GM19397 (cell line): ENCODE measurements around the gene TRAF3IP3.

Experiments
- ATAC-seq: cut with Tn5 transposase; IDR thresholded peaks from one replicate; pipeline ENCODE4 v1.9.1; 2021; ENCODE audit warnings: mild to moderate bottlenecking, moderate library complexity; ENCODE audit not compliant: unreplicated experiment

TRAF3IP3 gene

GRCh38 chr1:209766051-209766450 is 10.2 kb downstream of the TRAF3IP3 start:
- ATAC-seq = no peak

DNA sequence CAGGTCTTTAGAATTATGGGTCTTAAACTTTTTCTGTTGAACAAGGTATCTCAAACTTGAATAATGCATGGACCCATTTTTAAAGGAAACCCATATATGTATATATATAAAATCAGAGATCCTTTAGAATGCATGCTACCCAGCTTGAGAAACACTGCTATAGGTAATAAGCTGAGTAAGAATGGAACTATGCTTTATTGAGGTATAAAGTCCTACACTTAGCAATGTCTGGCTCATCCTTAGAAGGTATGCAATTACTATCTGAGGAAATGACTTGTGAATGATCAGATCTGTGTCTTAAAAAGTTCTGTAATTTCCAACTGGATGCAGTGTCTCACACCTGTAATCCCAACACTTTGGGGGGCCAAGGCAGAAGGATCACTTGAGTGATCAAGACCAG is 11.2 kb downstream of the TRAF3IP3 start:
- no peak for ATAC-seq

GRCh38 chr1:209767706-209768105 is 11.9 kb downstream of the TRAF3IP3 start:
- no peak for ATAC-seq

DNA sequence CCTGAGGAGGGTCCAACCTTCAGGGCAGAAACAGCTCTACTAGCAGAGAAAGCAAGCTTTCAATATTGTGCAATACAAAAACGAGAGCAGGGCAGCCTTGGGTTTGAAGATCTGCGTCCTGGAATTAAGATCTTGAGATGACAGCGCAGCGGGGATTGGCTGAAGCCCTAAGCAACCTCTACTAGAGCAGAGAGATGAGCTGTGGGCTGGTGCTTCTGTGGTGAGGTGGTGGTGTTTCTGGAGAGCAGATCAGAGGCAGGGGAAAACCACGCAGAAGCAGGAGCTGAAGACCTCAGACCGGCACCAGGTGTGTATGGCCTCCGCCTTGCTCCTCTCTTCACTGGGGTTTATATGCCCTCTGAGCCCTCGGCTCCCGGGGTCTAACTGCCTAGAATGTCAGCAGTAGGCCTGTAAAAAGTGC is 12.5 kb downstream of the TRAF3IP3 start:
- peak; percentile 78 for ATAC-seq

DNA sequence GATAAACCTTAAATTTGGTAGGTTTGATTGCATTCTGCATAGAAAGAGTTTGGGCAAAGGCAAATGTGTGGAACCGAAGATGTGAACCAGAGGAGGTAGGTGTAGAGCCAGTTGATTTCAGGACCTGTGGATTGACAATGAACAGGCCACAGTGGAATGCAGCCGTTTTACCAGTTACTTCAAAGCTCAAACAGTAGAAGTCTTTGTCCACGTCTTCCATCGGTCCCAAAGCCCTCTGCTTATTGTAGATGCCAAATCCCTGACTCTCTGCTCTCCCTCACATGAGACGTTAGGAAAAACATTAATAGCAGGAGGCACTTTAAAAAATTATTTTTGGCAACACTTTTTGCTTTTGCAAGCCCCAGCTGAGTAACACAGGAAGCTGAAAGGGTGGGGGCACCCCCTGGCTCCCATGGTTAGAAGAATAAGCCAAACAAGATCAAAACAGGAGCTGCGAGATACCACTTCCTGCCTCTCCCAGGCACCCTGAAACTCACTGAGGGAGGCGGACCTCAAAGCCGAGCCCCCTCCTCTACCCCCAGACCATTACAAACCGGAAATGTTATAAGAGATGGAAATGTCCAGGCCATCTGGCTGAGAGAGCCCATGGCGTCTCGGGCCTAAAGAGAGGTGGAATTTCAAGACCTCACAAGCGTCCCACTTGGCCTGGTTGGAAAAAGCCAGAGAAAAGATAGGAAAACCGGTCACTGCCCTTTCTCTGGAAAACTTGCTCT is 13.5 kb downstream of the TRAF3IP3 start:
- ATAC-seq = peak; percentile 69

DNA sequence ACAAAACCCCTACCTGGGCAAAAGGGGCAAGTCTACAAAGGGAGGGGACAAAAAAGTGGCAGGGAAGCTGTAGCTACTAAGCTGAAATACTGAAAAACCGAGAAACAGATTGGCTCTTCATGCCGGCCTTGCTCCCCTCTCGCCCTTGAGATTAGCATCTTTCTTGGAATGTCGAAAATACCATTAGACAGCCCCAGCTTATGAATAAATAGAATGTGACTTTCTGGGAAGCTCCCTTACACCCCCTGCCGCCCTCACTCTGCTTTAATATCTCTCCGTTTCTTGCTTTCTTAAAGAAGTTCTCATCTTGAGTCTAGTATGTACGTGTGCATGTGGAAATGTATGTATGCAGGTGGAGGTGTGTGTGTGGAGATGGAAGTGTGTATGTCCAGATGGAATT is 14.1 kb downstream of the TRAF3IP3 start:
- no peak for ATAC-seq

GRCh38 chr1:209770636-209771415 is 15.0 kb downstream of the TRAF3IP3 start:
- ATAC-seq = no peak

- ATAC-seq = no peak
Observed at GRCh38 chr1:209772126-209772525, 16.3 kb downstream of the TRAF3IP3 start.

GRCh38 chr1:209774592-209774991 is 18.7 kb downstream of the TRAF3IP3 start:
- ATAC-seq = peak; percentile 56

DNA sequence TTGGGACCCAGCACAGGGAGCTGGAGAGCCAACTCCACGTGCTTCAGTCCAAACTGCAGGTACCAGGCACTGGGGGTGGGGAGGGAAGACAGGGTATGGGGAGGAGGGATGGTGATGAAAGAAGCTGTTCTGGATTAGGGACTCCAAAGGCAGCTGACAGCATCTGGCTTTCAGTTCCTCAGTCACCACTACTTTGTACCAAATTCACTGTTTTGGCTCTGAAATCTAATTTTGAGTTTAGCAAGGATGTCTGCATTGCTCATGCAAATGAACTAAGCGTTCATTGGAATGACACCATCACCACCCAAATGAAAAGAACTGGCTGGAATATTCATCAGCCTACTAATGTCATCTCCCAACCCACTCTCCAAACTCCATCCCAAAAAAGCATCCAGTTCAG is 19.8 kb downstream of the TRAF3IP3 start:
- ATAC-seq = no peak

GRCh38 chr1:209777587-209777986 is 21.7 kb downstream of the TRAF3IP3 start:
- no peak for ATAC-seq

GRCh38 chr1:209778102-209778501 is 22.2 kb downstream of the TRAF3IP3 start:
- ATAC-seq = no peak

- ATAC-seq = no peak
Observed at GRCh38 chr1:209780268-209780667, 24.4 kb downstream of the TRAF3IP3 start.

GRCh38 chr1:209783386-209783785 is 27.5 kb downstream of the TRAF3IP3 start:
- ATAC-seq = no peak

DNA sequence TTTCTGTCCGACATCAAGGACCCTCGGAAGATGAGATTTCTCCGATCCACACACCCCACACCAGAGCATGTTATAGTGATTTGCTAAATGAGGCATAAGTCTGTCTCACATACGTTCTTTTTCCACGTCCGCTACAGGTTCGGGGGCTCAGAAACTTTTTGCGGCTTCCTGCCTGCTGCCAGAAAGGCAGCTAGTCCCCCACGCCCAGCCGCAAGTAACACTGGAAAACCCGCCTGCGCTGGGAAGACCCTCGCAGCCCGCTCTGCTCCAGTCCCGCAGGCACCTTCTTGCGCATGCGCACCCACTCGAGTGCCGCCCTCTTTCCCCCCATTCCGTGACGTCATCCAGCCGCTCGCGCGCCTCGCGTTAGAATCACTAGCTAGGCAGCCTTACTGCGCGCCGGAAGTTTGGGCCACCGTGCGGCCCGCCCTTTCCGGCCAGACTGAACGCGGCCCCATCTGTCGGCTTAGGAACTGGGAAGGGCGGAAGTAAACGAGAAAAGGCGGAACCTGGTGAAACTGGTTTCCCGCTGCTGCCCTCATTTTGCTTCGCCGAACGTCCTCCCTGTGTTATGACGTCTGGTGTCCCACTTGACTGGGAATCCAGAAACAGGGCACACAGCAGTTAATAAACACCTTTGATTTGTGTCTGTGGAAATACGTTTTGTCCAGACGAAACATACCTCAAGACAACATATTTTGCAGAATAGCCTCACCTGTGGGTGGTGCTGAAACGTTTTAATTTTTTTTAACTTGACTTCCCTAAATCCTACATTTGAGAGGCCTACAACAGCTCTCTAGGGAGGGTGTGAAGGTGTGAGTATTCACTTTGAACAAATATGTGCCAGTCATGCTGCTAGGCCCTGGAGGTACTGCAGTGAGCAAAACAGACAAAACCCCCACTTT is 28.7 kb downstream of the TRAF3IP3 start, which contains the start of gene C1orf74:
Gene C1orf74, minus strand, starts transcription at position 295 of the 905 bp plus-strand sequence. CDS start 925 bp downstream, outside the sequence.
- peak; percentile 99 for ATAC-seq

DNA sequence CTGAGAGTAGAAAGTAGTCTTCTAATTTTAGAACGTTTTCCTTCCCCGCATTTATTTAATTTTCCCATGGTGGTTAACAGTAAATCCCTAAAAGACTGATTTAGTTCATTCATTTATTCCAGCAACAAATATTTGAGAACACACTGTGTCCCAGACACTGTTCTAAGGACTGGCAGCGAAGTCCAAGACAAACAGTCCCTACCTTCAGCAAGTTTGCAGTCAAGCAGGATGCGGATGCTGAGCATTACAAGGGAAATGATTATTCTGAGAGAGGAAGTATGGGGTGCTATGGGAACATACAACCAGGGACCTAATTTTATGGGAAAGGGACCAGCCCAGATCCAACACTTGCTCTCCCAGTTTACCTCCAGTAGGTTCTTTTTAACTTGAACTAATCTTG is 29.7 kb downstream of the TRAF3IP3 start:
- ATAC-seq = no peak

GRCh38 chr1:209786146-209786545 is 30.3 kb downstream of the TRAF3IP3 start:
- no peak for ATAC-seq

- no peak for ATAC-seq
Observed at GRCh38 chr1:209787551-209787950, 31.7 kb downstream of the TRAF3IP3 start.

GRCh38 chr1:209789245-209789644 is 33.4 kb downstream of the TRAF3IP3 start:
- no peak for ATAC-seq

DNA sequence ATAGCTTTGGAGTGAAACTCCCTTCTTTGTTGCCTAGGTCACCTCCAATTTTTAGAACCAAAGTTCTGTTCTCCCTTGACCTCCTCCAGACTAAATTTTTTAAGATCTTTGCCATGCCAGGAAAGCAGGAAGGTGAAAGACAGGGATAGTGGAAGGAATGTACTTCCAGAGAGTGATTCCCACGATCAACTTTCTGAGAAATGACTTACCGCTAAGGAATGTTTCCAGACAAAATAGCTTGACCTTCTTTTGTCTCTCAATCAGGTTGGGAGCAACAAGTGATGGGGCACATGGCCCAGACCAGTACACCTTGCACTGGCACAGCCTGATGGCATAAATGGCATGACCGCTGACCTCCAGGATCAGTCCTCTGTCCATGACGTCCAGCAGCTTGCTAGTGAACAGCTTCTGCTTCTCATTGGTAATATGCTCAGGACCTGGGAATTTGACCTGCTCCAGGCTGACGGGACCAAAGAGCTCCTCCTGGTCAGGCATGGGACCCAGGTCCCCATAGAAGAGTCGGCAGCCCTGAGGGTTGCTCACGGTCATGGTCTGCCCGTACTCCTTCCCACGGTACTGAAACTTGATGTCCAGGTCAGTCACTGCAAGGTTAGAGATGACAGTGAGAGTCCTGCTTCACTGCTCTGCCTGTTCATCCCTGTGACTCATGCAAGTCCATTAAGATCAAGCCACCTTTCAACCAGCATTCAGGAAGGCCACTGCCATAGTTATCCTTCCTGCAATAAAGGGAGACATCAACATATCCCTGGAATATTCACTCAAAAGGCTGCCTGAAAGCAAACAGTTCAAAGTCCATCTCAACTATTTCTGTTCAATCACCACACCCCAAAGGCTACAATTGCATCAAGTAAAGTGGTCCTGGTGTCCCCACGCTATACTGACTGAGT is 34.7 kb downstream of the TRAF3IP3 start:
- ATAC-seq = no peak
